ENCODE measurements around the gene MAP7.
"Not testable (repeated sequence)": the region's sequence is repeated elsewhere in the genome, so short reads cannot be mapped to it uniquely, and the experiment has no call there.

DNA sequence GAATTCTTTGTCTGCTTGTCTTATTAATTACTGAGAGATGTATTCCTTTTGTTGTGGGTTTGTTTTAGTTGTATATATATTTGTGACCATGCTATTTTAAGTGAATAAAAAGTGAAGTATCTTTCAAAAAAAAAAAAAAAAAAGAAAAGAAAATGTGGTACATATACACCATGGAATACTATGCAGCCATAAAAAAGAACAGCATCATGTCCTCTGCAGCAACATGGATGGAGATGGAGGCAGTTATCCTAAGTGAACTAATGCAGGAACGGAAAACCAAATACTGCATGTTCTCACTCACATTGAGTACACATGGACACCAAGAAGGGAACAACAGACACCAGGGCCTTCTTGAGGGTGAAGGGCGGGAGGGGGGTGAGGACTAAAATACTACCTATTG lies 67.2 kb downstream of the MAP7 start:
- TF ChIP-seq, protein P1, sequence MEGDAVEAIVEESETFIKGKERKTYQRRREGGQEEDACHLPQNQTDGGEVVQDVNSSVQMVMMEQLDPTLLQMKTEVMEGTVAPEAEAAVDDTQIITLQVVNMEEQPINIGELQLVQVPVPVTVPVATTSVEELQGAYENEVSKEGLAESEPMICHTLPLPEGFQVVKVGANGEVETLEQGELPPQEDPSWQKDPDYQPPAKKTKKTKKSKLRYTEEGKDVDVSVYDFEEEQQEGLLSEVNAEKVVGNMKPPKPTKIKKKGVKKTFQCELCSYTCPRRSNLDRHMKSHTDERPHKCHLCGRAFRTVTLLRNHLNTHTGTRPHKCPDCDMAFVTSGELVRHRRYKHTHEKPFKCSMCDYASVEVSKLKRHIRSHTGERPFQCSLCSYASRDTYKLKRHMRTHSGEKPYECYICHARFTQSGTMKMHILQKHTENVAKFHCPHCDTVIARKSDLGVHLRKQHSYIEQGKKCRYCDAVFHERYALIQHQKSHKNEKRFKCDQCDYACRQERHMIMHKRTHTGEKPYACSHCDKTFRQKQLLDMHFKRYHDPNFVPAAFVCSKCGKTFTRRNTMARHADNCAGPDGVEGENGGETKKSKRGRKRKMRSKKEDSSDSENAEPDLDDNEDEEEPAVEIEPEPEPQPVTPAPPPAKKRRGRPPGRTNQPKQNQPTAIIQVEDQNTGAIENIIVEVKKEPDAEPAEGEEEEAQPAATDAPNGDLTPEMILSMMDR (IDR thresholded peaks at IDR 0.05; ENCODE audit: low read depth, low read length, missing input control): not testable (repeated sequence)
- TF ChIP-seq, protein P2, sequence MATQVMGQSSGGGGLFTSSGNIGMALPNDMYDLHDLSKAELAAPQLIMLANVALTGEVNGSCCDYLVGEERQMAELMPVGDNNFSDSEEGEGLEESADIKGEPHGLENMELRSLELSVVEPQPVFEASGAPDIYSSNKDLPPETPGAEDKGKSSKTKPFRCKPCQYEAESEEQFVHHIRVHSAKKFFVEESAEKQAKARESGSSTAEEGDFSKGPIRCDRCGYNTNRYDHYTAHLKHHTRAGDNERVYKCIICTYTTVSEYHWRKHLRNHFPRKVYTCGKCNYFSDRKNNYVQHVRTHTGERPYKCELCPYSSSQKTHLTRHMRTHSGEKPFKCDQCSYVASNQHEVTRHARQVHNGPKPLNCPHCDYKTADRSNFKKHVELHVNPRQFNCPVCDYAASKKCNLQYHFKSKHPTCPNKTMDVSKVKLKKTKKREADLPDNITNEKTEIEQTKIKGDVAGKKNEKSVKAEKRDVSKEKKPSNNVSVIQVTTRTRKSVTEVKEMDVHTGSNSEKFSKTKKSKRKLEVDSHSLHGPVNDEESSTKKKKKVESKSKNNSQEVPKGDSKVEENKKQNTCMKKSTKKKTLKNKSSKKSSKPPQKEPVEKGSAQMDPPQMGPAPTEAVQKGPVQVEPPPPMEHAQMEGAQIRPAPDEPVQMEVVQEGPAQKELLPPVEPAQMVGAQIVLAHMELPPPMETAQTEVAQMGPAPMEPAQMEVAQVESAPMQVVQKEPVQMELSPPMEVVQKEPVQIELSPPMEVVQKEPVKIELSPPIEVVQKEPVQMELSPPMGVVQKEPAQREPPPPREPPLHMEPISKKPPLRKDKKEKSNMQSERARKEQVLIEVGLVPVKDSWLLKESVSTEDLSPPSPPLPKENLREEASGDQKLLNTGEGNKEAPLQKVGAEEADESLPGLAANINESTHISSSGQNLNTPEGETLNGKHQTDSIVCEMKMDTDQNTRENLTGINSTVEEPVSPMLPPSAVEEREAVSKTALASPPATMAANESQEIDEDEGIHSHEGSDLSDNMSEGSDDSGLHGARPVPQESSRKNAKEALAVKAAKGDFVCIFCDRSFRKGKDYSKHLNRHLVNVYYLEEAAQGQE (IDR thresholded peaks at IDR 0.05): not testable (repeated sequence)
- TF ChIP-seq RAD21 (IDR thresholded peaks at IDR 0.05); TAF1 (conservative IDR thresholded peaks at IDR 0.05); JUND (IDR thresholded peaks at IDR 0.05); EGR1 (IDR thresholded peaks at IDR 0.05; ENCODE audit: low read depth in 2 of 2); YY1 (IDR thresholded peaks at IDR 0.05): not testable (repeated sequence)
- TF ChIP-seq, protein P3, sequence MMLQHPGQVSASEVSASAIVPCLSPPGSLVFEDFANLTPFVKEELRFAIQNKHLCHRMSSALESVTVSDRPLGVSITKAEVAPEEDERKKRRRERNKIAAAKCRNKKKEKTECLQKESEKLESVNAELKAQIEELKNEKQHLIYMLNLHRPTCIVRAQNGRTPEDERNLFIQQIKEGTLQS (IDR thresholded peaks at IDR 0.05): not testable (repeated sequence)
- TF ChIP-seq, protein P4, sequence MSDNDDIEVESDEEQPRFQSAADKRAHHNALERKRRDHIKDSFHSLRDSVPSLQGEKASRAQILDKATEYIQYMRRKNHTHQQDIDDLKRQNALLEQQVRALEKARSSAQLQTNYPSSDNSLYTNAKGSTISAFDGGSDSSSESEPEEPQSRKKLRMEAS (IDR thresholded peaks at IDR 0.05): not testable (repeated sequence)
- TF ChIP-seq, protein P5, sequence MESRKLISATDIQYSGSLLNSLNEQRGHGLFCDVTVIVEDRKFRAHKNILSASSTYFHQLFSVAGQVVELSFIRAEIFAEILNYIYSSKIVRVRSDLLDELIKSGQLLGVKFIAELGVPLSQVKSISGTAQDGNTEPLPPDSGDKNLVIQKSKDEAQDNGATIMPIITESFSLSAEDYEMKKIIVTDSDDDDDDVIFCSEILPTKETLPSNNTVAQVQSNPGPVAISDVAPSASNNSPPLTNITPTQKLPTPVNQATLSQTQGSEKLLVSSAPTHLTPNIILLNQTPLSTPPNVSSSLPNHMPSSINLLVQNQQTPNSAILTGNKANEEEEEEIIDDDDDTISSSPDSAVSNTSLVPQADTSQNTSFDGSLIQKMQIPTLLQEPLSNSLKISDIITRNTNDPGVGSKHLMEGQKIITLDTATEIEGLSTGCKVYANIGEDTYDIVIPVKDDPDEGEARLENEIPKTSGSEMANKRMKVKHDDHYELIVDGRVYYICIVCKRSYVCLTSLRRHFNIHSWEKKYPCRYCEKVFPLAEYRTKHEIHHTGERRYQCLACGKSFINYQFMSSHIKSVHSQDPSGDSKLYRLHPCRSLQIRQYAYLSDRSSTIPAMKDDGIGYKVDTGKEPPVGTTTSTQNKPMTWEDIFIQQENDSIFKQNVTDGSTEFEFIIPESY (IDR thresholded peaks at IDR 0.05): not testable (repeated sequence)
